ENCODE data around the gene ZMYND8. TPM values are rescaled to one million over a fixed set of nuclear protein-coding genes. Genes with fewer than 3 reads are reported as not detected.
"Not testable (repeated sequence)": the region's sequence is repeated elsewhere in the genome, so short reads cannot be mapped to it uniquely, and the experiment has no call there.

The ZMYND8 gene
- total RNA-seq, 2 experiments from 2014 or later, result 44.3 to 44.7 TPM

GRCh38 chr20:47179267-47179666 lies 177.2 kb downstream of the ZMYND8 start:
- ChIA-PET CTCF (no interaction called here), POLR2A (no interaction called here)
- H3K4me1 Mint-ChIP-seq (ENCODE audit: low read depth), result peaks cover 2% of the 10 kb centered on the region
- no peak for ATAC-seq
- DNase-seq, result no peak
- H3K4me3 Mint-ChIP-seq, result no peak overlapping the region
- peaks cover 5% of the 10 kb centered on the region for H3K27me3 Mint-ChIP-seq (ENCODE audit: low read depth)
- no peaks in the 10 kb centered on the region for H3K36me3 Mint-ChIP-seq (ENCODE audit: low read depth)
- peaks cover 3% of the 10 kb centered on the region for H3K9me3 Mint-ChIP-seq (ENCODE audit: insufficient read depth)
- H3K27ac Mint-ChIP-seq, result no peak overlapping the region

GRCh38 chr20:47178851-47179250 lies 177.6 kb downstream of the ZMYND8 start:
- Mint-ChIP-seq H3K27ac (no peak overlapping the region), H3K4me1 (ENCODE audit: low read depth) (peaks cover 2% of the 10 kb centered on the region), H3K9me3 (ENCODE audit: insufficient read depth) (peaks cover 3% of the 10 kb centered on the region), H3K27me3 (ENCODE audit: low read depth) (peaks cover 5% of the 10 kb centered on the region), H3K36me3 (ENCODE audit: low read depth) (no peaks in the 10 kb centered on the region), H3K4me3 (no peak overlapping the region)
- ChIA-PET POLR2A (no interaction called here), CTCF (no interaction called here)
- ATAC-seq (no peak), DNase-seq (no peak)

- Mint-ChIP-seq H3K36me3 (ENCODE audit: low read depth) (no peaks in the 10 kb centered on the region), H3K27ac (no peak overlapping the region), H3K4me3 (no peak overlapping the region), H3K4me1 (ENCODE audit: low read depth) (peaks cover 2% of the 10 kb centered on the region), H3K9me3 (ENCODE audit: insufficient read depth) (peaks cover 3% of the 10 kb centered on the region), H3K27me3 (ENCODE audit: low read depth) (peaks cover 5% of the 10 kb centered on the region)
- ATAC-seq (no peak), DNase-seq (no peak)
- ChIA-PET CTCF (no interaction called here), POLR2A (no interaction called here)
Measured at GRCh38 chr20:47178277-47178676, 178.2 kb downstream of the ZMYND8 start.

- CTCF ChIA-PET, result not testable (repeated sequence)
Measured at GRCh38 chr20:47176217-47176616, 180.3 kb downstream of the ZMYND8 start.

GRCh38 chr20:47175493-47175892 lies 181.0 kb downstream of the ZMYND8 start:
- ChIA-PET CTCF (interaction anchor here (1.2 kb wide), 1 partner anchor 209 kb away, joined by 3 read pairs; no protein-coding TSS in a partner anchor), POLR2A (no interaction called here)
- DNase-seq (no peak), ATAC-seq (no peak)
- Mint-ChIP-seq H3K27me3 (ENCODE audit: low read depth) (peaks cover 5% of the 10 kb centered on the region), H3K4me1 (ENCODE audit: low read depth) (no peaks in the 10 kb centered on the region), H3K36me3 (ENCODE audit: low read depth) (no peaks in the 10 kb centered on the region), H3K27ac (no peak overlapping the region), H3K9me3 (ENCODE audit: insufficient read depth) (no peaks in the 10 kb centered on the region), H3K4me3 (no peak overlapping the region)

More at GRCh38 chr20:47176217-47176616, 180.3 kb downstream of the ZMYND8 start:
- H3K4me3 Mint-ChIP-seq; H3K27me3 Mint-ChIP-seq (ENCODE audit: low read depth); POLR2A ChIA-PET; DNase-seq; H3K36me3 Mint-ChIP-seq (ENCODE audit: low read depth); H3K4me1 Mint-ChIP-seq (ENCODE audit: low read depth); H3K9me3 Mint-ChIP-seq (ENCODE audit: insufficient read depth); H3K27ac Mint-ChIP-seq; ATAC-seq: not testable (repeated sequence)

DNA sequence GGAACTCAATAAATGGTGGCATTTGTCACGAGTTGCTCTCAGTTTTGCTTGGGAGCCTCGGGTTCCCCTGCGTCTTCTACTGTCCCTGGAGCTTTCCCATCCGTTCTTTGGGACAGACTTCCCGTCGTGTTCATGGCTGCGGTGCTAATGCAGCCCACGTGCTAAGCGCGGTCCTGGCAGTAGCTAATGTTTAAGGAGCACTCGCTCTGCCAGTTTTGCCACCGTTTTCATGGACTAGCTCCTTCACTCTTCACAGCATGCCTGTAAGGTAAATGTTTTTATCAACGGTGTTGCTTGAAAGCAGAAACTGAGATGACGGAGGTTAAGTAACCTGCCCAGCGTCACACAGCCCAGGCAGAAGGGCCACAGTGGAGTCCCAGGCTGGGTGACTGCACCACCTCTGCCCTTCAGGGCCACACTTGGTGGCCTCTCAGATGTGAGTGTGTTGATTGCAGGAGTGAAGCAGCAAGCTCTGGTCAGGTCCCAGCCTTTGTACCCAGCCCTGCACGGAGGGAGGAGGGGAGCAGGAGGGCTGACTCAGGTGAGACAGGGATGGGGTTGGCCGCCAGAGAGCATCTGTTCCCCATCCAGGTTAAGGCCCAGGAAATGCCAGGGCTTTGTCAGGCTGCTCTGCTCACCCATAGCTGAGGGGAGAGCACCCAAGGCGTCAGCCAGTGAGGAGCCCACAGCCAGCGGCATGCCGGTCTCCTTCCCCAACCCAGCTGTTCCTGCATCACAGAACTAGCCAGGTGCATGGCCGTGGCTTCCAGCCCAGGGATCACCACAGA lies 181.8 kb downstream of the ZMYND8 start:
- H3K36me3 Mint-ChIP-seq (ENCODE audit: low read depth), result no peaks in the 10 kb centered on the region
- POLR2A ChIA-PET, result no interaction called here
- H3K9me3 Mint-ChIP-seq (ENCODE audit: insufficient read depth), result no peaks in the 10 kb centered on the region
- H3K27ac Mint-ChIP-seq, result no peak overlapping the region
- CTCF ChIA-PET, result interaction anchor here (1.2 kb wide), 1 partner anchor 209 kb away, joined by 3 read pairs; no protein-coding TSS in a partner anchor
- no peak for DNase-seq
- ATAC-seq, result no peak
- H3K27me3 Mint-ChIP-seq (ENCODE audit: low read depth), result peaks cover 5% of the 10 kb centered on the region
- no peaks in the 10 kb centered on the region for H3K4me1 Mint-ChIP-seq (ENCODE audit: low read depth)
- no peak overlapping the region for H3K4me3 Mint-ChIP-seq

- Mint-ChIP-seq H3K4me1 (ENCODE audit: low read depth) (no peaks in the 10 kb centered on the region), H3K9me3 (ENCODE audit: insufficient read depth) (no peaks in the 10 kb centered on the region), H3K27me3 (ENCODE audit: low read depth) (peaks cover 7% of the 10 kb centered on the region), H3K27ac (no peak overlapping the region), H3K36me3 (ENCODE audit: low read depth) (no peaks in the 10 kb centered on the region), H3K4me3 (no peak overlapping the region)
- ChIA-PET POLR2A (no interaction called here), CTCF (no interaction called here)
- DNase-seq (no peak), ATAC-seq (no peak)
Measured at GRCh38 chr20:47173596-47174216, 182.8 kb downstream of the ZMYND8 start.

DNA sequence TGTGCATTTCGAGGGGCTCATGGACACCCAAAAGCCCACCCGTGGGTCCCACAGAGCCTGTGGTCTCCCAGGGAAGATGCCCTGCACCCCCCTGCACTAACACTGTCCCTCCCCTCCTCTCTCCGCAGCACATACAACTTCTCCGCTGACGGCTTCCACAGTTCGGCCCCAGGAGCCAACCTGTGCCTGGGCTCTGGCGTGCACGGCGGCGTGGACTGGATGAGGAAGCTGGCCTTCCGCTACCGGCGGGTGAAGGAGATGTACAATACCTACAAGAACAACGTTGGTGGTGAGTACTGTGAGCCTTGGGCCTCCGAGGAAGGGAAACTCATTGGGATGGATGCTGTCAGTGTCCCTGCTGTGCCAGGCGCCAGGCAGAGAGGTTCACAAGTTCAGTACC lies 183.9 kb downstream of the ZMYND8 start:
- POLR2A ChIA-PET, result no interaction called here
- ATAC-seq (no peak), DNase-seq (no peak)
- Mint-ChIP-seq H3K9me3 (ENCODE audit: insufficient read depth) (no peaks in the 10 kb centered on the region), H3K27me3 (ENCODE audit: low read depth) (peaks cover 8% of the 10 kb centered on the region), H3K4me1 (ENCODE audit: low read depth) (no peaks in the 10 kb centered on the region), H3K4me3 (no peak overlapping the region), H3K27ac (no peak overlapping the region), H3K36me3 (ENCODE audit: low read depth) (no peaks in the 10 kb centered on the region)
- CTCF ChIA-PET, result no interaction called here

- no peaks in the 10 kb centered on the region for H3K36me3 Mint-ChIP-seq (ENCODE audit: low read depth)
- H3K4me3 Mint-ChIP-seq, result no peak overlapping the region
- H3K27me3 Mint-ChIP-seq (ENCODE audit: low read depth), result peaks cover 4% of the 10 kb centered on the region
- ChIA-PET POLR2A (no interaction called here), CTCF (no interaction called here)
- no peaks in the 10 kb centered on the region for H3K9me3 Mint-ChIP-seq (ENCODE audit: insufficient read depth)
- H3K27ac Mint-ChIP-seq, result no peak overlapping the region
- no peak for ATAC-seq
- H3K4me1 Mint-ChIP-seq (ENCODE audit: low read depth), result no peaks in the 10 kb centered on the region
- no peak for DNase-seq
Measured at GRCh38 chr20:47167846-47168245, 188.7 kb downstream of the ZMYND8 start.

DNA sequence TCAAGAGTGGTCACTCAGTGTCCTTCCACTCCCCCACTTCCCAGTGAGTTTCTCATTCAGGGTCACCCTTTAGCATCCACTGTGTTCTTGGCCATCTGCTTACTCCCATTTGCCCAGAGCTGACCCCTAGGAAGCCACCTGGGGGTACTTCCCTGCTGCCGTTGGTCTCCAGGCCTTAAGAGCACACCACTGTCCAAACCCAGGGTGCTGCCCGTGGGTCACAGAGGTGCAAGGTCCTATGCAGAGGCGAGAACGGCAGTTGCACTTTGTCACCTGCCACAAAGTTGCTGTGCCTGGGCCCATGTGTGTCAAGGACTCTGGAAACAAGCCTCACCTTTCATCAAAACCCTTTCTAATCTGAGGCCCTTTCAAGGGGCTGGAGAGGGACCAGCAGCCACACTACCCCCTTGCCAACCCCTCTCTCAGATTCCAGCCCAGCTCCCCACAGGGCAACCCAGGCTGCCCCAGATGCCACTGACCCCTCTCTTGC lies 191.1 kb downstream of the ZMYND8 start:
- Mint-ChIP-seq H3K9me3 (ENCODE audit: insufficient read depth) (no peaks in the 10 kb centered on the region), H3K4me1 (ENCODE audit: low read depth) (no peaks in the 10 kb centered on the region), H3K27ac (no peak overlapping the region), H3K4me3 (no peak overlapping the region), H3K27me3 (ENCODE audit: low read depth) (peaks cover 4% of the 10 kb centered on the region), H3K36me3 (ENCODE audit: low read depth) (no peaks in the 10 kb centered on the region)
- POLR2A ChIA-PET, result no interaction called here
- no peak for DNase-seq
- CTCF ChIA-PET, result interaction anchor here (0.6 to 1.4 kb wide), 2 partner anchors 219 to 406 kb away, joined by 3 read pairs; no protein-coding TSS in a partner anchor
- ATAC-seq, result no peak

GRCh38 chr20:47164140-47164539 lies 192.4 kb downstream of the ZMYND8 start:
- no peak overlapping the region for H3K4me3 Mint-ChIP-seq
- ATAC-seq (no peak), DNase-seq (no peak)
- H3K36me3 Mint-ChIP-seq (ENCODE audit: low read depth), result no peaks in the 10 kb centered on the region
- no peaks in the 10 kb centered on the region for H3K9me3 Mint-ChIP-seq (ENCODE audit: insufficient read depth)
- H3K27me3 Mint-ChIP-seq (ENCODE audit: low read depth), result peaks cover 4% of the 10 kb centered on the region
- POLR2A ChIA-PET, result no interaction called here
- CTCF ChIA-PET, result no interaction called here
- H3K27ac Mint-ChIP-seq, result no peak overlapping the region
- H3K4me1 Mint-ChIP-seq (ENCODE audit: low read depth), result no peaks in the 10 kb centered on the region

GRCh38 chr20:47161411-47161810 lies 195.1 kb downstream of the ZMYND8 start:
- CTCF ChIA-PET, result no interaction called here
- DNase-seq (no peak), ATAC-seq (no peak)
- Mint-ChIP-seq H3K4me1 (ENCODE audit: low read depth) (no peaks in the 10 kb centered on the region), H3K36me3 (ENCODE audit: low read depth) (no peaks in the 10 kb centered on the region), H3K4me3 (no peak overlapping the region), H3K27me3 (ENCODE audit: low read depth) (peaks cover 8% of the 10 kb centered on the region), H3K9me3 (ENCODE audit: insufficient read depth) (no peaks in the 10 kb centered on the region), H3K27ac (no peak overlapping the region)
- POLR2A ChIA-PET, result interaction anchor here (0.9 kb wide), 1 partner anchor 19 kb away, joined by 3 read pairs; no protein-coding TSS in a partner anchor
